ENCODE measurements around the gene ALCAM.

ALCAM gene

DNA sequence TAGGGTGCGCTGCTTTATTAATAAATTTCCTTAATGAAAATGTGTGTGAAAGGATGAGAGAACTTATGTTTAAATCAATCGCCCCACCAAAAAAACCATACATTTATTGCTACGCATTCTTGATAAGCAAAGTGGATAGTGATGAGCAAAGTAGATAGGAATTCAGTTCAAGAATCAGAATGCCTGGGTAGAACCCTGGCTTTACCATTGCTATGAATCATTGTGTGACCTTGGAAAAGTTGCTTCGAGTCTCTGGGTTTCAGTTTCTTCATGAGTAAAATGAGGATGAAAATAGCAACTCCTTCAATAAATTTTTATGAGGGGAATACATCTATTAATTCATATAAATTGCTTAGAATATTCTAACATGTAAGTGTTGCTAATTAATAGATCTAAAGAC lies 2.6 kb upstream of the ALCAM start:
- no peaks in the 10 kb centered on the region for H3K36me3 ChIP-seq (ENCODE audit: control insufficient read depth, insufficient read depth, low read length)
- DNase-seq (ENCODE audit: extremely low read depth, insufficient read length): no peak
- H3K27me3 ChIP-seq (replicated peaks; ENCODE audit: control insufficient read depth, insufficient read depth, low read length): no peaks in the 10 kb centered on the region
- no peak overlapping the region for H3K4me3 ChIP-seq (replicated peaks; ENCODE audit: low read depth, low read length)
- TF ChIP-seq, protein P1, sequence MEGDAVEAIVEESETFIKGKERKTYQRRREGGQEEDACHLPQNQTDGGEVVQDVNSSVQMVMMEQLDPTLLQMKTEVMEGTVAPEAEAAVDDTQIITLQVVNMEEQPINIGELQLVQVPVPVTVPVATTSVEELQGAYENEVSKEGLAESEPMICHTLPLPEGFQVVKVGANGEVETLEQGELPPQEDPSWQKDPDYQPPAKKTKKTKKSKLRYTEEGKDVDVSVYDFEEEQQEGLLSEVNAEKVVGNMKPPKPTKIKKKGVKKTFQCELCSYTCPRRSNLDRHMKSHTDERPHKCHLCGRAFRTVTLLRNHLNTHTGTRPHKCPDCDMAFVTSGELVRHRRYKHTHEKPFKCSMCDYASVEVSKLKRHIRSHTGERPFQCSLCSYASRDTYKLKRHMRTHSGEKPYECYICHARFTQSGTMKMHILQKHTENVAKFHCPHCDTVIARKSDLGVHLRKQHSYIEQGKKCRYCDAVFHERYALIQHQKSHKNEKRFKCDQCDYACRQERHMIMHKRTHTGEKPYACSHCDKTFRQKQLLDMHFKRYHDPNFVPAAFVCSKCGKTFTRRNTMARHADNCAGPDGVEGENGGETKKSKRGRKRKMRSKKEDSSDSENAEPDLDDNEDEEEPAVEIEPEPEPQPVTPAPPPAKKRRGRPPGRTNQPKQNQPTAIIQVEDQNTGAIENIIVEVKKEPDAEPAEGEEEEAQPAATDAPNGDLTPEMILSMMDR (IDR thresholded peaks at IDR 0.05; ENCODE audit: insufficient read depth, low read length, poor library complexity, severe bottlenecking): no peak

DNA sequence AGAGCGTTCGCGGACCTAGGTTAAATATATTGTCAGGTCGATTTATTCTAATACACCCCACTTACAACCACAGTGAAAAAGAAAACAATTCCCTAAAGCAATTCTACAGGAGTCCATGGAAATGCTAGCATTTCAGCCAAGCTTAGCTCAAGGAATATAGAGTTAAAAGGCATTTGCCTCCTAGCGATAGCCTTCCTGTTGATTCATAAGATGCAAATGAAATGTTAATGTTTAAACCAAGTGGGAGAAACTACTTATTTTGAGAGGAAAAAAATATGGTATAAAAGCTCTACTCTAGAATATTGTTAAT lies 1.7 kb upstream of the ALCAM start:
- Histone ChIP-seq H3K4me3 (replicated peaks; ENCODE audit: low read depth, low read length) (no peak overlapping the region), H3K27me3 (replicated peaks; ENCODE audit: control insufficient read depth, insufficient read depth, low read length) (no peaks in the 10 kb centered on the region), H3K36me3 (ENCODE audit: control insufficient read depth, insufficient read depth, low read length) (no peaks in the 10 kb centered on the region)
- DNase-seq (ENCODE audit: extremely low read depth, insufficient read length): no peak
- TF ChIP-seq, protein P1 (IDR thresholded peaks at IDR 0.05; ENCODE audit: insufficient read depth, low read length, poor library complexity, severe bottlenecking): no peak

DNA sequence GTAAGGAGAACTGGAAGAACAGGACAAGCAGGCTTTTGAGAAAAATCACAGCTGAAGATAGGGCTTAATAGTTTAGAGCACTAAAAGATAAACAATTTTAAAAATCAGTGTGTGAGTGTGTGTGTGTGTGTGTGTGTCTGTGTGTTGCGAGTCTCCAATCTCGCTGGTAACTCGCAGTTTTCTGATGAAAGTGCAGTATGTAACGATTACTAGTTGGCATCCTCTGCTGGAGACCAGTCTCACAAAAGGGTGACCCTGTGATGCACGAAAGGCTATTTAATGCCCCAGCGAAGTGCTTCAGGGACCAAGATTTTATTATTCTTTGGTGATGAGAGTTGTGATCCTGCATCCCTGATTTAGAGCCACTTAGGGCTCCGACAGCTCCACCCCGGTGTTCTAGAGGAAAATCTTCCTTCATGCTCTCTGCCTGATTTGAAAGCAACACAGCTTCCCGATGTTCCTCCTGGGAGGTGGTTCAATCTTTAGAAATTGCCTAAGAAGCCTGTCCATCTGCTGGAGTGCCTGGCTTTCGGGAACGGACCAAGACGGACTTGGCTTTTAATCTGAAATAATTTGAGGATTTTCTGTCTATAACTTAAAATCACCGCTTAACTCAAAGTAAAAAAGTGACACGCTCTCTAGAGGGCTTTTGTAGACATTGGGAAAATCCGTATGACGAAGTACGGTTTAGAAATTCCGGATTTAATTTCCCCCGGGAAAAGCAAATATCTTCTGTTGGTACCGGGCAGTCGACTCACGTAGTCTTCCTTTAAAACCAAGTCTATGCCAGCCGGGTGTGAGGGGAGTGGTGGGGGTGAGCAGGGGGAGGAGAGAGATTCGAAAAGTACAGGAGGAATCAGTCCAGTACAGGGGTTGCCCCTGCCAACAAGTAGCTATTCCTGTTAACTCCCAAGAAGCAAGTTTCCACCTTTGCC lies 1.1 kb upstream of the ALCAM start:
- H3K27me3 ChIP-seq (replicated peaks; ENCODE audit: control insufficient read depth, insufficient read depth, low read length): no peaks in the 10 kb centered on the region
- no peak for DNase-seq (ENCODE audit: extremely low read depth, insufficient read length)

DNA sequence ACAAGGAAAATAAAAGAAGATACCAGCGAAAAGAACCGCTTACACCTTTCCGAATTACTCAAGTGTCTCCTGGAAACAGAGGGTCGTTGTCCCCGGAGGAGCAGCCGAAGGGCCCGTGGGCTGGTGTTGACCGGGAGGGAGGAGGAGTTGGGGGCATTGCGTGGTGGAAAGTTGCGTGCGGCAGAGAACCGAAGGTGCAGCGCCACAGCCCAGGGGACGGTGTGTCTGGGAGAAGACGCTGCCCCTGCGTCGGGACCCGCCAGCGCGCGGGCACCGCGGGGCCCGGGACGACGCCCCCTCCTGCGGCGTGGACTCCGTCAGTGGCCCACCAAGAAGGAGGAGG lies 325 bp downstream of the ALCAM start:
- TF ChIP-seq, protein P1 (IDR thresholded peaks at IDR 0.05; ENCODE audit: insufficient read depth, low read length, poor library complexity, severe bottlenecking): no peak
- no peaks in the 10 kb centered on the region for H3K27me3 ChIP-seq (replicated peaks; ENCODE audit: control insufficient read depth, insufficient read depth, low read length)
- peak; percentile 70 for DNase-seq (ENCODE audit: extremely low read depth, insufficient read length)

More for the DNA sequence above, 1.1 kb upstream of the ALCAM start:
- TF ChIP-seq, protein P1 (IDR thresholded peaks at IDR 0.05; ENCODE audit: insufficient read depth, low read length, poor library complexity, severe bottlenecking): peak; percentile 5
- Histone ChIP-seq H3K4me3 (replicated peaks; ENCODE audit: low read depth, low read length) (peak overlapping the region; percentile 80), H3K36me3 (ENCODE audit: control insufficient read depth, insufficient read depth, low read length) (no peaks in the 10 kb centered on the region)

DNA sequence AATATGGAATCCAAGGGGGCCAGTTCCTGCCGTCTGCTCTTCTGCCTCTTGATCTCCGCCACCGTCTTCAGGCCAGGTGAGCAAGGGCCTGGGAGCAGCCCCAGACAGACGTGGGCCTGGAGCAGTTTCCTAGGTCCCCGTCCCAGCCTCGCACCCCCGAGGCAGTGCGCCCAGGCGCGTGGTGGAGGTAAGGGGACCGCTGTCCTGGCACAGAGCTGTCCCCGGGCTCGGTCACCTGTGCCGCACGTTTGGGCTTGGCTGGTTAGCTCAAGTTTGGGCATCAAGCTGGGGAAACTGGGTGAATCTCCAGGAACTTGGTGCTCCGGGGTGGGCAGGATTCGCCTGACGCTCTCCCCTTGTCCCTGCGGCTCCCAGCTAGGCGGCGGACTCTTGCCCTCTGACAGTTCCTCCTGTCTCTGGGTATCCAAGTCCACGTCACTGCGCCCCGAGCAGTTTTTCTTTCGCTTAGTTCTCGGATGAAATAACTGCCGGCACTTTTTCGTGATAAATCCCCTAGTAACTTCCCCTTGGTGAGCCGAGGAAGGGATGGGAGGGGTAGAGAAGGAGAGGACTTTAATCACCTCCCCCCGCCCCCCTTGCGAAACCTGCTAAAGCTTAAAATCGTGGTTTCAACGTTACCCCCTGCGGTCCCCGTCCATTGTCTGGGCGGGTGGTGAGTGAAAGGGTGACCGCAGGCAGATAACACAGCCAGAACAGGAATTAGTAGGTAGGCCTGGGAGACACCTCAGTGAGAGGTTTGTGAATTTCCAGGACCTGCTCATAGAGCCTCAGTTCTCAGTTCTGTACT lies 901 bp downstream of the ALCAM start:
- H3K4me3 ChIP-seq (replicated peaks; ENCODE audit: low read depth, low read length): peak overlapping the region; percentile 80
- no peaks in the 10 kb centered on the region for H3K36me3 ChIP-seq (ENCODE audit: control insufficient read depth, insufficient read depth, low read length)
- DNase-seq (ENCODE audit: extremely low read depth, insufficient read length): peak; percentile 88
- H3K27me3 ChIP-seq (replicated peaks; ENCODE audit: control insufficient read depth, insufficient read depth, low read length): no peaks in the 10 kb centered on the region
- TF ChIP-seq, protein P1 (IDR thresholded peaks at IDR 0.05; ENCODE audit: insufficient read depth, low read length, poor library complexity, severe bottlenecking): no peak

More for the DNA sequence above, 325 bp downstream of the ALCAM start:
- Histone ChIP-seq H3K4me3 (replicated peaks; ENCODE audit: low read depth, low read length) (peak overlapping the region; percentile 80), H3K36me3 (ENCODE audit: control insufficient read depth, insufficient read depth, low read length) (no peaks in the 10 kb centered on the region)

All from GM06990 (cell line).